ENCODE measurements around the gene RND2.
"Not testable (repeated sequence)": the region's sequence is repeated elsewhere in the genome, so short reads cannot be mapped to it uniquely, and the experiment has no call there.

Gene RND2

DNA sequence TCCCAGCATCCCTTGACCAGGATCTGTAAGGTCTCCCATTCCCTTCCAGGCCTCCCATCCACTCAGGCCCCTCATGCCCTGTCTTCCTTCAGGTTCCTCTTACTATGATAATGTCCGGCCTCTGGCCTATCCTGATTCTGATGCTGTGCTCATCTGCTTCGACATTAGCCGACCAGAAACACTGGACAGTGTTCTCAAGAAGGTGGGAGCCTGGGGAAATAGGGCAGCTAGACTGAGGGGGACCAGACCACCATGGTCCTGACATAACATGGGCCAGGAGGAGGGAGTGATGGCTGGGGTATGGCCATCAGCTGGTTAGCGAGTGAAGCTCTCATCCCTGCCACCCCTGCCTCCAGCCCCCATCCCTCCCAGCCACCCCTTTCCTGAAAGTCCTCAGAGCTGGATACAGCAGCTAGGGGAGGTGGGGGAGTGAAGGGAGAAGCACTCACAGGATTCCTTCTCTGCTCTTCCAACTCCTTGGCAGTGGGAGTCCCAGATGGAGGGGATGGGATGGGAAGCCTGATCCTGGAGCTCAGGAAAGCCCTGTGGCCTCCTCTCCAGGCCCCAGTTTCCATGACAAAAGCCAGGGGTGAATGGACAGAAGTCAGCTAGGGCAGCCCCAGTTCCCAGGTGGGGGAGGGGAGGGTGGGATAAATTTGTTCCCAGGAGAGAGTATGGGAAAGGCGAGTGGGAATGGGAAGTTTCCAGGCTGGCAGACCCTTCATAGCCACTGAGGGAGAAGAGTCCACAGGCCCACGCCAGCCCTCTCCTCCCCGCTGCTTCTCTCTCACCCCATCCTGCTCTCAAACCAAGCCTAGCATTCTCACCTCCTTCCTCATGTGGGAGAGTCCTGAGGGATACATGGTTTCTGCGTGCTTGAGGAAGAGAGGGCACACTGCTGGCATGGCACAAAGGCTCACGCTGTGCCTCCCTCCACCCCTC lies 2.3 kb downstream of the RND2 start:
- no peak for DNase-seq (ENCODE audit: low read depth in 2 of 2)

DNA sequence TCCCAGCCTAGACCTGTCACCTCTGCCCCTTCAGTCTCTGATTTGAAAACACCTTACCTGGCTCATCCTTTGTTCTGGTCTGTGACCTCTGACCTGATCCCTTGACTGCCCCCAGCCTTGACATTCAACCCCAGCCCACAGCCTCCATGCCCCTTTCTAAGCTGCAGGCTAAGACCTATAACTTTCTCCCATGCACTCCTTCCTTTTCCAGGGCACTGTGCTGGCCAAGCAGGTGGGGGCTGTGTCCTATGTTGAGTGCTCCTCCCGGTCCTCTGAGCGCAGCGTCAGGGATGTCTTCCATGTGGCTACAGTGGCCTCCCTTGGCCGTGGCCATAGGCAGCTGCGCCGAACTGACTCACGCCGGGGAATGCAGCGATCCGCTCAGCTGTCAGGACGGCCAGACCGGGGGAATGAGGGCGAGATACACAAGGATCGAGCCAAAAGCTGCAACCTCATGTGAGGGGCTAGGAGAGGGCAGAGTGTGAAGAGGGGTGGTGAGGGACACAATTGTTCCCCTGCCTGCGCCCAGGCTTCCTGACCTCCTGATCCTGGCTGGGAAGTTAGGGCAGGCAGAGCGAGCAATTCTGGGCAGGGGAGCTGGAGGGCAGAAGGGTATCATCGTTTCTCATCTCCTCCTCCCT lies 3.3 kb downstream of the RND2 start:
- no peak for DNase-seq (ENCODE audit: low read depth in 2 of 2)

DNA sequence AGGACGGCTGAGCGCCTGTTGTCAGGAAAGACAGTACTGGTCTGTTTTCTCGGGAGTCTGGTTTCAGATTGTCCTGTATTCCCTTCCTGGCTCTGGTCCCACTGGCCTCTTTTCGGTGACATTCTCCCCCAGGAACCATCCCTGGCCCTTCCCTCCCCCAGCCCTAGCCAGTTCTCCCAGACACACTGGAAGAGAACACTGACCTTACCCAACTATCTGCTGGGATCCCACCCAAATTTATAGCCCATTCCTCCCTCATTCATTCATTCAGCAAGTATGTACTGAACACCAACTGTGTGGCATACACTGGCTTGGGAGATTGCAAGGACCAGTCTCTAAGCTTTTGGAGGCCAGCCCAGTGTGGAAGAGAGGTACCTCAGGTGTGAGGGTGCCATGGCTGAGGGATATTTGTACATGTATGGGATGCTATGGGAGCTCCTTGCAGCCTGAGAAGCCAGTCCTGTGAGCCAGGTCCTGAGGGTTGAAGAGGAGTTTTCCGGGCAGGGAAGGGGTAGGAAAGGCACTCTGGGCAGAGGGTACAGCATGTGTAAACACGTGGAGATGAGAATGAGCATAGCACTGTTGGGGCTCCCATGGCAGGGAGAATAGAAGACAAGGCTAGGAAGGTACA lies 5.2 kb downstream of the RND2 start:
- DNase-seq (ENCODE audit: low read depth in 2 of 2) = no peak

DNA sequence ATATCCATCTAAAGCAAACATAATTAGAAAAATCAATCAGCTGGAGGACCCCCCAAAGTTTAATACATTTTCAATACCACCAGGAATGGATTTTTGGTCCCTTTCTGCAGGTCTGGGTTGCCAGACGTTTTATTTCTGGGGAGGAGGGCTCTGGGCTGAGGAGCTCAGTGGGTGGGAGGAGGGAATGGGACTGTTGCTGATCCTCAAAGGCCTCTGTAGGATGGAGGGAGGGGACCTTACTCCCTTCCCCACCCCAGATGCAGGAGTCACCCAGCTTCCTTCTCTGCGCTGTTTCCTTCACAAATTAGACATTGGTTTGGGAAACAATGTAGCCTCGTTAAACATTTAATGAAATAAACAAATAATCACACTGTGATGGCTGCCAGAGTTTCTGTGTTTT lies 6.6 kb downstream of the RND2 start:
- DNase-seq (ENCODE audit: low read depth in 2 of 2) = no peak

DNA sequence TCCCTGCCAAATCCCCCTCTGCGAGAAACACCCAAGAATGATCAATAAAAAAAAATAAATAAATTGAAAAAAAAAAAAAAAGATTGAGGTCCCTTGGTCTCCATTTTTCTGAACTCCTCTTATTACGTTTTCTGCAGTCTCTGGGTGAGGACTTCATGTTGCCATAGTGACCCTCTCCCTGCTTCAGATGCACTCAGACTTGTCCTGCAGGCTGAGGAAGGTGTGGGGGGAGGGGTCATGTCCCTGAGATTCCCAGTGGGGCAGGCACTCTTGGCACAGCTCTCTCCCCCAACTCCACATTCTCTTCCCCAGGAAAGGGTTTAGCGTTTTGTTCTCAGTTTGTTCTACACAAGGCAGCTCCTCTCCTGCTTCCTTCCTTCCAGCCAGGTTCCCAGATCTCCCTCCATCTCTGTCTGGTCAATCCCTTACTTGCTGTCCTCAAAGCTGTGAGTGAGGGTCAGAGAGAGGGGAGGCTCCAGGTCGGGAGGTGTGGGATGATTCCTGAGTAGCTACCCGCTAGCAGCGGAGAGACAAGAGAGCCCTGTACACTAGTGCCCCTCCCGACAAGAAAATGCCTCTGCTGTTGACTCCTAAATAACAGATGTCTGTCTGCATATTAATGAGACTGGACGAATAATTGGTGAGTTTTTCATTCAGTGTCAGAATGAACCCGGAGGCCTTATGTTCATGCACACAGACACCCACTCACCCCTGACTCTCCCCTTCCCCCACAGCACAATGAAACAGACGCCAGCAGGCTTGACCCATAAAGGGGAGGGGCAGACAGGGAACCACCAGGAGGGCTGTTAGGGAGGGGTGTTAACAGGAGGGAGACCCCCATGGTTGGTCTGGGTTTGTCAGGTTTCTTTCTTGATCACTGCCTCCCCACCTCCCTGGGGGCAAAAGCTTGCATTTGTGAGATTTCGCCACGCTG lies 9.2 kb downstream of the RND2 start:
- no peak for DNase-seq (ENCODE audit: low read depth in 2 of 2)

DNA sequence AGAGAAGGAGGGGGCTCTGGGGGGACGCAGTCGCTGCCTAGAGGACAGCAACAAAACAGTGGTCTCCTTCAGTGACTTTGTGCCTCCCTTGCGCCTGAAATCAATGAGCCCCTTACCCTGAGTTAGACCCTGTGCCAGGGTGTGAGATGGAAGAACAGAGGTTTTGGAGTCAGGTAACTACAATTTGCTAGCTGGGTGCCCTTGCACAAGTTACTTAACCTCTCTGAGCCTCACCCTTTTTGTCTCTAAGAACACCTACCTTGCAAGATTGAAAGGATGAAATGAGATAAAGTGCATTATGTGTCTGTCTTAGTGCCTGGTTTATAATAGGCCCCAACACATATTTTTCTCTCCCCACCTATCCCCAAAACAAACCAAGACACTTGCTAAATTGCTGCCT lies 9.9 kb downstream of the RND2 start:
- no peak for DNase-seq (ENCODE audit: low read depth in 2 of 2)

DNA sequence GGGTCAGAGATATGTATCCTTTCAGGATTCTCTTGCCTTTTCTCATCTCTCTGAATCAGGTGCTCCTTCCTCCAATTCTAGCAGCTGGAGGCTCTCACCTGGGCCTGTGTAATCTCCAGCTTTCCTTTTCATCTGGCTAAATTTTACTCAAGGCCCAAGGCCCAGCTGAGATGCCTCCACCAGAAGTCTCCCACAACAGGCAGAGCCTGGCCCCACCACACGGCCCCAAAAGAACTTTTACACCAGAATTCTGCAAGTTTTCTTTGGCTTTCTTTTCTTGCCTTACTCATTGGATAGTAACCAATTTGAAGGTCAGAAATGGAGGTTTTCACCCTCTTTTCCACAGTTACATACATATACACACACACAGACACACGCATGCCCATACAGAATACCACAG lies 14.6 kb downstream of the RND2 start:
- DNase-seq (ENCODE audit: low read depth in 2 of 2) = no peak

DNA sequence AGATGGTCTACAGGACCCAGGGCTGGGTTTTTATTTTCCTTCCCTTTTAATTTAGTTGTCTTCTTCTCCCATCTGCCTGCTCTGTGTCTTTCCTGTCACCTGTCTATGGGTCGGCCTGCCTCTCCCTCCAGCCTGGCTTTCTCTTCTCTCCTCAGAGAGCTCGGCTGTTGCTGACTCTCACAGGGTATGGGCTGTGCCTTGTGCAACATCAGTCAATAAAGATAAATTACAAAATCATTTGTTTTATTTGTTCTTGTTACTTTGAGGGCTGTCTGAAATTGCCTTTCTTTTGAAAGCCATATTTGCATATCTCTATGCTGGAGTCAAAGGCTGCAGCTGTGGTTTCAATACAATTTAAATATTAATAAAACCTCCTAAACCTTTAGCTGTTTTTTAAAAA lies 15.6 kb downstream of the RND2 start:
- no peak for DNase-seq (ENCODE audit: low read depth in 2 of 2)

DNA sequence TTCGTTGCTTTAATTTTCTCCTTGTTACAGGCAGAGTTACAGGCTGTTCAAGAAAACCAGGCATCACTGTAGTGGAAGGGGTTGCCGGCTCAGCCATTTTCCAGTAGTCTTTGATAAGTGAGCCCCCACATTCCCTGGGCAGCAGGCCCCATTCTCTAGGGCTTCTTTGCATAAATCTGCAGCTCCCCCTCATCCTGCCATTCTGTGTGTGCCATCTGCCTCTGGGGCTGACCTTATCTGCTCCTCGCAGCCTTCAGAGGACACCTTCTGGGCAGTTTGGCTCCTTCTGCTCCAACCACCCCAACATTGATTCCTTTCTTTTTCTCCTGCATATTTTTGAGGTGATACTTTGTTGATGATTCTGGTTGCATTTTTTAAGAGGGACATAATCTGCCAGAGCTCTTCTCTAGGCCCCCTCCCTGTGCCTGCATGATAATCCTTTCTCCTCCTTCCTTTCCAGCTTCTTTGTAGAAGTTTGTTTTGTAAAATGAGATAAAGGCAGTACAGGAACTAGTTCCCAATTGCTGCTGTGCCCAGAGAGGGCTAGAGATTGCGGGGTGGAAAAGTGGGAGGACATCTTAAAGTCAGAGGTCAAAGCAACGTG lies 17.1 kb downstream of the RND2 start:
- DNase-seq (ENCODE audit: low read depth in 2 of 2) = no peak

DNA sequence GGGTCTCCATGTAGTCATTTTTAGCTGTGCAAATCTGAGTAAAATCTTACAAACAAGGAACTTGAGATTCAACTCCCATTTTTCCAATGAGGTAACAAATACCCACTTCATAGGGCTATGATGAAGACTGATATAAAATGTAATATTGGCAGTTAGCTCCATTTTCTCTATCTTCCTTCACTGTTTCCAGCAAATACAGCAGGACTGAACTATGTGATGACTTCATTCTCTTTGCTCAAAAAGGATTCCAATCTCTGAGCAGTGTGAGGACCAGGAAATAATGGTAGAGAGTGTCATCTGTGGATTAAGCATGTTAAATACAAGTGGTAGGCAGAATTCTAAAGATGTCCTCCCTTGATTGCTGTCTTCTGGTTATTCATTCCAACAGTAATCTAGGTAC lies 18.3 kb downstream of the RND2 start:
- DNase-seq (ENCODE audit: low read depth in 2 of 2) = no peak

DNA sequence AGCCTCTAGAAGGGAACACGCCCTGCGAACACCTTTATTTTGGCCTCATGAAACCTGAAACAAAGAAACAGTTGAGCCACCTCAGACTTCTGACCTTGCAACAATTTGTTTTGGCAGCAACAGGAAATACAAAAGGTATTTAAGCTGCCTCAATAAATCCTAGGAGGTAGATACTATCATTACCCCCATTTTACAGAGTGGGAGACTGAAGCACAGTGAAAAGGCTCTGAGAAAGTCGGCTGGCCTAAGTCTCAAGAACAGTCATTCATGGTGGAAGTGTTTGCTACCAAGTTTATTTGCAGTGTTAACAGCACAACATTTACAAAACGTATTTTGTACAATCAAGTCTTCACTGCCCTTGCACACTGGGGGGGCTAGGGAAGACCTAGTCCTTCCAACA lies 19.0 kb downstream of the RND2 start:
- no peak for DNase-seq (ENCODE audit: low read depth in 2 of 2)

DNA sequence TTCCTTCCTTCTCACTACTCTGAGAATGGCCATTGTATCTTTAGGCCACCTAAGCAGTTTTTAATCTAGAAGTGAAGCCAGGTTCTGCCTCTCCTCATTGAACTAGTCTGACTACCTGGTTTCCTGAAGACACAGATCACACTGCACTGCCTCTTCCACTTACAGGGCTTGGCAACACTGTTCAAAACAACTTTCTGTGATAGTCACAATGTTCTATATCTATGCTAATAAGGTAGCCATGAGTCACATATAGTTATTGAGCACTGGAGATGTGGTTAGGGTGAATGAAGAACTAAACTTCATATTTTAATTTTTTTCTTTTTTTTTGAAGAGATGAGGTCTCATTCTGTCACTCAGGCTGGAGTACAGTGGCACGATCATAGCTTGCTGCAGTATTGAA lies 26.9 kb downstream of the RND2 start:
- no peak for DNase-seq (ENCODE audit: low read depth in 2 of 2)

DNA sequence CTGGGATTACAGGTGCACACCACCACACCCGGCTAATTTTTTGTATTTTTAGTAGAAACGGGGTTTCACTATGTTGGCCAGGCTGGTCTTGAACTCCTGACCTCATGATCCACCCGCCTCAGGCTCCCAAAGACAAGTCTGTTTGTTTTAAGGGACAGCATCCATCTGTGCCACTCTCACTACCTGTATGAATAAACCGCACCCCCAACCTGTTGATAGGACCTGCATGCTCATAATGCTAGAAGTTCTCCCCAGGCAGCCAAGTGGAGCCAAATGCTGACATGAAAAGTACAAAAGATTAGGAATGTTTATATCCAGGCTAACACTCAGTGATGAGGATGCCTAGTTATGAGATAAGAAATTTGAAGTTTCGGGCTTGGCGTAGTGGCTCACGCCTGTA lies 28.0 kb downstream of the RND2 start:
- not testable (repeated sequence) for DNase-seq (ENCODE audit: low read depth in 2 of 2)

DNA sequence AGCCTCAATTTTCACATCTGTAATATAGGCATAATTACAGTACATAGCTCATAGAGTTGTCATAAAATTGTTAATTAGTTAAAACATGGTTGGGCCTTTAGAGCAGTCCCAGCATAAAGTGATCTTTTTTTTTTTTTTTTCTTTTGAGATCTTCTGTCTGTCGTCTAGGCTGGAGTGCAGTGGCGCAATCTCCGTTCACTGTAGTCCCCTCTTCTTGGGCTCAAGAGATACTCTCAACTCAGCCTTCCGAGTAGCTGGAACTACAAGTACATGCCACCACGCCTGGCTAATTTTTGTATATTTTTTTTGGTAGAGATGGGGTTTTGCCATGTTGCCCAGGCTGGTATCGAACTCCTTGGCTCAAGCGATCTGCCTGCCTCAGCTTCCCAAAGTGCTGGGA lies 31.0 kb downstream of the RND2 start:
- no peak for DNase-seq (ENCODE audit: low read depth in 2 of 2)

DNA sequence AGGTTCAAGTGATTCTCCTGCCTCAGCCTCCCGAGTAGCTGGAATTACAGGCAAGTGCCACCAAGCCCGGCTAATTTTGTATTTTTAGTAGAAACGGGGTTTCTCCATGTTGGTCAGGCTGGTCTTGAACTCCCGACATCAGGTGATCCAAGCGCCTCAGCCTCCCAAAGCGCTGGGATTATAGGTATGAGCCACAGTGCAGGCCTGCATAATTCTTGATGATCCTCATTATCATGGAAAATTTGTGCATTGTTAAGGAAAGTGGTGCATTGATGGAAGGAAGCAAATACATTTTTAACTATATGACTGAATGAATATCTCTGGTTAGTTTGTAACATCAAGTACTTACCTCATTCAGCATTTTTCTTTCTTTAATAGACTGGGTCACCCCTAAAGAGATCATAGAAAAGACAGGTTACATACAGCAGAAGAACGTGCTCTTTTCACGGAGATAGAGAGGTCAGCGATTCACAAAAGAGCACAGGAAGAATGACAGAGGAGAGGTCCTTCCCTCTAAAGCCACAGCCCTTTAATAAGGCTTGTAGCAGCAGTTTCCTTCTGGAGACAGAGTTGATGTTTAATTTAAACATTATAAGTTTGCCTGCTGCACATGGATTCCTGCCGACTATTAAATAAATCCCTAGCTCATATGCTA lies 38.1 kb downstream of the RND2 start:
- no peak for DNase-seq (ENCODE audit: low read depth in 2 of 2)

DNA sequence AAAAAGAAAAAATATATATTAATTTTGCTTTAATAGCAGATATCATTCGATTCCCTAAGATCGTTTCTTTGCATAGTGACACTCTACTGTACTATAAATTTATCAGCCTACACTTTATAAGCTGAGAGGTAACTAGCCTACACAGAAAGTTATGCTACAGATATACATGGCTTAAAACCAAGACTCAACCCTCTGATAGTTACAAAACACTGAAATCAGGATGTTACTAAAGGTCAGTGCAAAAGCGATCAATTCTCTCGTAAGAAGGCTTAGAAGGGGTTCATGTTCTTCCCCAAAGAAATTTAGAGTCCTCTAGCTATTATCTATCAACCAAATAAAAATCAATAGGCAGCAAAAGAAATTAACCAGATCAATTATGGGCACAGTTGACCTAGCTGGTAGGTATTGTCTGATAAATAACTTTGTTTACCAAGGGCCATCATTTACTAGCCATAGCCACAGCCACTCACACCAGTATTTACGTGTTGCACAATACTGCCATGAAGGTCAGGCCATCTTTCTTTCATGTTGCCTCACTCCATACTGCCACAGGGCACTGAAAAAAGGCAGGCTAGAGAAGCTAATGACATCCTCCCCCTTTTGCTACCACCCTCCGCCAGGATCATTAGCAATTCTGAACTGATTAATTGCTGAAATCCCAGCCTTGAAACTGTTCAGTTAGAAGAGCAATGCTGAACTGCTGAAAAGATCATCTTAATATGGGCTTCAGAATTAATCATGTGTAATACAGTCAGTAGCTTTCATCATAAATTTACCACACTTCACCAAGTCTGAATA lies 43.7 kb downstream of the RND2 start:
- DNase-seq (ENCODE audit: low read depth in 2 of 2) = no peak

DNA sequence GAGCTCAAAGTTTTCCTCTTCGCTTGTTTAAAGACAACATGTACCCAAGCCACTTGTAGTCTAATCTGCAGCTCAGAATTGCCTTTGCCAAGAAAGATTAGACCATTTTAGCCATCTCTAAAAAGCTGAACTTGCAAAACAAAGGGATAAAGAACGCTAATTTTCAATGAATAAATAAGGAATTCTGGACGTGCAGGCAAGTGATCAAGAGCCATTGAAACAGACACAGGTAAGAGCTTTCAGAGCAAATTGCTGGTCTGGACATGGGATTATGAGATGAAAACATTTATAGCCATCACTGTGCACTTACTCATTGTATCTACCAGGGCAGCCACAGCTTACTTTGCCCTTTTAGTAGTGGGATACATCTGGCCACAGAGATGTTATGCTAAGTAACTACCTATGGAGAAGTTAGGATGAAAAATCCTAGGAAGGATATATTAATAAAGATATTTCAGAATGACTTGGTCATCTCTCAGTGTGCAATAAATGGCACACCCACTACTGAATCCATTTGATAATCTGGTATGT lies 44.4 kb downstream of the RND2 start:
- no peak for DNase-seq (ENCODE audit: low read depth in 2 of 2)

DNA sequence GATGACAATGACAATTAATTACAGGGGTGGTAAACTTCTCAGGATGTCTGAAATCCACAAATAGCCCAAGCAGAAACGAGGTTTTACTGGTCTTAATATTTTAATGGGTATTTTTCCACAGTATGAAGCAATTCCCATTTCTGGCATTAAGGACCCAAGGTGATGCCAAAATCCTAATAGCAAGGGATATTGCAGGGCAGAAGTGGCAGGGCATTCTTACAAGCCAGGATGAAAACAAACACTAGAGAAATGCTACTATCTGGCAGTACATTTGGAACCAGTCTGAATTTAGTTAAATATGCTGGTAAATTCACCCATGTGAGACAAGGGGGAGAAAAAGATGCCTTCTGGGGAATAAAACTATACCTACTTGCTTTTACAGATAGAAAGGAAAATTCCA lies 45.2 kb downstream of the RND2 start:
- DNase-seq (ENCODE audit: low read depth in 2 of 2) = no peak

DNA sequence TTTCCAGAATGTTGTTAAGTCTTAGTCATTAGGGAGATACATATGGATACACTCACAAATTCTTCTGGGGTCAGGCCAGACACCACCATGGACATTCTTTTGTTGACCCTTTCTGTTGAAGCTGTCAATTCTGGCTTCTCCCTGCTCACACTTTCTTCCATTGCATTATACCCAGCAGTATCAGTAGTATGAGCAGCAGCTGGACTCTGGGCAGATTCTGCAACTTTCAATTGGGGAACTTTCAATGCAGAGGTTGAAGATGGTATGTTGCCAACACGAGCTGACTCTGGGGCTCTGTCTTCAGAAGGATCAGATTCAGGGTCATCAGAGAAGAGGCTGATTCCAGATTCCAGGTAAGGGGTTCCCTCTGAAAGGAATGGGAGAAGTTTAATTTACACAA lies 45.8 kb downstream of the RND2 start:
- no peak for DNase-seq (ENCODE audit: low read depth in 2 of 2)

DNA sequence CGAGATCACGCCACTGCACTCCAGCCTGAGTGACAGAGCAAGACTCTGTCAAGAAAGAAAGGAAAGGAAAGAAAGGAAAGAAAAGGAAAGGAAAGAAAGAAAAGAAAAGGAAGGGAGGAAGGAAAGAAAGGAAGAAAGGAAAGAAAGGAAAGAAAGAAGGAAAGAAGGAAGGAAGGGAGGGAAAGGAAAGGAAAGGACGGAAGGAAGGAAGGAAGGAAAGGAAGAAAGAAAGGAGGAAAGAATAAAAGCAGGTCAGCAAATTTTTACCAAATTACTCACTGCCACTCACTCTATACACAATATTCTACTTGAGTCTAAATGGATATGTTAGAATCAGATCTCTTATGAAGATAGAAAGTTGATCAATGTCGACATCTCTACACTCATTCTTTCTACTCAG lies 49.8 kb downstream of the RND2 start:
- DNase-seq (ENCODE audit: low read depth in 2 of 2) = no peak

All from fibroblast of skin of left biceps (primary cell).